Measurements from ENCODE around the gene CPNE8.
"Not testable (repeated sequence)": the region's sequence is repeated elsewhere in the genome, so short reads cannot be mapped to it uniquely, and the experiment has no call there.

The CPNE8 gene

GRCh38 chr12:38745601-38746000 is 159.8 kb downstream of the CPNE8 start:
- no CpG with 5 or more reads among the region's 4 CpGs for WGBS, 2 donors (ENCODE audit: extremely low coverage in 2 of 2, insufficient read length in 2 of 2, insufficient replicate concordance in 1 of 2)
- Histone ChIP-seq H3K4me3 (ENCODE audit: low read length in 2 of 2) (no peak overlapping the region), H2BK5ac (ENCODE audit: low read length) (no peak overlapping the region), H2BK120ac (ENCODE audit: low read depth, low read length) (no peak overlapping the region), H3K23ac (ENCODE audit: low read depth, low read length, poor library complexity) (no peak overlapping the region), H3K36me3 (replicated peaks in 1 of 2; ENCODE audit: control insufficient read depth in 2 of 2, insufficient read depth in 2 of 2, low read length in 2 of 2) (no peaks in the 10 kb centered on the region), H4K8ac (ENCODE audit: low read depth, low read length) (no peak overlapping the region), H3K9me3 (replicated peaks in 1 of 2; ENCODE audit: control insufficient read depth in 2 of 2, insufficient read depth in 1 of 2, low read depth in 1 of 2, low read length in 2 of 2) (no peaks in the 10 kb centered on the region), H2BK12ac (ENCODE audit: low read length) (no peak overlapping the region), H3K4me1 (ENCODE audit: control insufficient read depth in 2 of 2, insufficient read depth in 1 of 2, low read depth in 1 of 2, low read length in 2 of 2) (no peaks in the 10 kb centered on the region), H2AFZ (ENCODE audit: low read length) (no peak overlapping the region), H3K4me2 (ENCODE audit: insufficient read depth, low read length, poor library complexity, severe bottlenecking) (no peak overlapping the region), H3K4ac (ENCODE audit: low read length) (no peak overlapping the region), H3K27me3 (ENCODE audit: control insufficient read depth in 3 of 3, insufficient read depth in 3 of 3, low read depth in 1 of 3, low read length in 3 of 3) (no peaks in the 10 kb centered on the region), H3K18ac (ENCODE audit: low read length) (no peak overlapping the region), H3K79me1 (ENCODE audit: low read depth, low read length) (no peaks in the 10 kb centered on the region), H3K9ac (ENCODE audit: low read depth, low read length, poor library complexity) (no peak overlapping the region), H2BK15ac (ENCODE audit: low read length) (no peak overlapping the region), H3K14ac (ENCODE audit: low read length) (no peak overlapping the region), H4K91ac (ENCODE audit: low read depth, low read length, poor library complexity) (no peak overlapping the region), H2AK5ac (ENCODE audit: low read depth, low read length) (no peak overlapping the region), H3K27ac (replicated peaks; ENCODE audit: low read length) (no peak overlapping the region)
- no peak for DNase-seq (ENCODE audit: low spot score)

GRCh38 chr12:38744041-38744440 is 161.3 kb downstream of the CPNE8 start:
- Histone ChIP-seq H4K8ac (ENCODE audit: low read depth, low read length) (no peak overlapping the region), H3K36me3 (replicated peaks in 1 of 2; ENCODE audit: control insufficient read depth in 2 of 2, insufficient read depth in 2 of 2, low read length in 2 of 2) (no peaks in the 10 kb centered on the region), H2BK15ac (ENCODE audit: low read length) (no peak overlapping the region), H3K9ac (ENCODE audit: low read depth, low read length, poor library complexity) (no peak overlapping the region), H4K91ac (ENCODE audit: low read depth, low read length, poor library complexity) (no peak overlapping the region), H2BK120ac (ENCODE audit: low read depth, low read length) (no peak overlapping the region), H3K23ac (ENCODE audit: low read depth, low read length, poor library complexity) (no peak overlapping the region), H3K27me3 (ENCODE audit: control insufficient read depth in 3 of 3, insufficient read depth in 3 of 3, low read depth in 1 of 3, low read length in 3 of 3) (no peaks in the 10 kb centered on the region), H2BK5ac (ENCODE audit: low read length) (no peak overlapping the region), H3K27ac (replicated peaks; ENCODE audit: low read length) (no peak overlapping the region), H3K4me2 (ENCODE audit: insufficient read depth, low read length, poor library complexity, severe bottlenecking) (no peak overlapping the region), H2BK12ac (ENCODE audit: low read length) (no peak overlapping the region), H3K4me3 (ENCODE audit: low read length in 2 of 2) (no peak overlapping the region), H3K4me1 (ENCODE audit: control insufficient read depth in 2 of 2, insufficient read depth in 1 of 2, low read depth in 1 of 2, low read length in 2 of 2) (no peaks in the 10 kb centered on the region), H3K4ac (ENCODE audit: low read length) (no peak overlapping the region), H2AFZ (ENCODE audit: low read length) (no peak overlapping the region), H2AK5ac (ENCODE audit: low read depth, low read length) (no peak overlapping the region), H3K18ac (ENCODE audit: low read length) (no peak overlapping the region), H3K14ac (ENCODE audit: low read length) (no peak overlapping the region), H3K79me1 (ENCODE audit: low read depth, low read length) (no peaks in the 10 kb centered on the region), H3K9me3 (replicated peaks in 1 of 2; ENCODE audit: control insufficient read depth in 2 of 2, insufficient read depth in 1 of 2, low read depth in 1 of 2, low read length in 2 of 2) (no peaks in the 10 kb centered on the region)
- no peak for DNase-seq (ENCODE audit: low spot score)
- WGBS, 2 donors (ENCODE audit: extremely low coverage in 2 of 2, insufficient read length in 2 of 2, insufficient replicate concordance in 1 of 2): no CpG with 5 or more reads among the region's 4 CpGs

DNA sequence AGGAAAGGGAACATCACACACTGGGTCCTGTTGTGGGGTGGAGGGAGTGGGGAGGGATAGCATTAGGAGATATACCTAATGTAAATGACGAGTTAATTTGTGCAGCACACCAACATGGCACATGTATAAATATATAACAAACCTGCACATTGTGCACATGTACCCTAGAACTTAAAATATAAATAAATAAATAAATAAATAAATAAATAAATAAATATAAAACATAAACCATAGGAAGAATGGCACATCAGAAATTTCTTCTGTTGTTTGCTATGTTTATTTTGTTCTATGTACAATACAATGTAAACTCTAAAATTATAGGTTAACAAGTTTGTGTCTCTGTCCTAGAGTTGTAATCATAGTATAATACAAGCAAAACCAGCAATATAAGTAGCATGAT is 162.9 kb downstream of the CPNE8 start:
- not testable (repeated sequence) for H3K9ac ChIP-seq (ENCODE audit: low read depth, low read length, poor library complexity); H2AFZ ChIP-seq (ENCODE audit: low read length); H3K4me2 ChIP-seq (ENCODE audit: insufficient read depth, low read length, poor library complexity, severe bottlenecking); H2BK15ac ChIP-seq (ENCODE audit: low read length); H3K27me3 ChIP-seq (ENCODE audit: control insufficient read depth in 3 of 3, insufficient read depth in 3 of 3, low read depth in 1 of 3, low read length in 3 of 3); H3K18ac ChIP-seq (ENCODE audit: low read length); H2BK5ac ChIP-seq (ENCODE audit: low read length); H2AK5ac ChIP-seq (ENCODE audit: low read depth, low read length); H3K9me3 ChIP-seq (replicated peaks in 1 of 2; ENCODE audit: control insufficient read depth in 2 of 2, insufficient read depth in 1 of 2, low read depth in 1 of 2, low read length in 2 of 2); H3K23ac ChIP-seq (ENCODE audit: low read depth, low read length, poor library complexity); DNase-seq (ENCODE audit: low spot score); H3K79me1 ChIP-seq (ENCODE audit: low read depth, low read length); H3K4ac ChIP-seq (ENCODE audit: low read length); H2BK12ac ChIP-seq (ENCODE audit: low read length); H3K4me3 ChIP-seq (ENCODE audit: low read length in 2 of 2); H4K91ac ChIP-seq (ENCODE audit: low read depth, low read length, poor library complexity); H3K36me3 ChIP-seq (replicated peaks in 1 of 2; ENCODE audit: control insufficient read depth in 2 of 2, insufficient read depth in 2 of 2, low read length in 2 of 2); H4K8ac ChIP-seq (ENCODE audit: low read depth, low read length); H3K14ac ChIP-seq (ENCODE audit: low read length); H3K27ac ChIP-seq (replicated peaks; ENCODE audit: low read length); H2BK120ac ChIP-seq (ENCODE audit: low read depth, low read length); H3K4me1 ChIP-seq (ENCODE audit: control insufficient read depth in 2 of 2, insufficient read depth in 1 of 2, low read depth in 1 of 2, low read length in 2 of 2)
- no CpG with 5 or more reads among the region's 1 CpG for WGBS, 2 donors (ENCODE audit: extremely low coverage in 2 of 2, insufficient read length in 2 of 2, insufficient replicate concordance in 1 of 2)

- Histone ChIP-seq H3K18ac (ENCODE audit: low read length) (no peak overlapping the region), H3K4me2 (ENCODE audit: insufficient read depth, low read length, poor library complexity, severe bottlenecking) (no peak overlapping the region), H3K79me1 (ENCODE audit: low read depth, low read length) (no peaks in the 10 kb centered on the region), H3K36me3 (replicated peaks in 1 of 2; ENCODE audit: control insufficient read depth in 2 of 2, insufficient read depth in 2 of 2, low read length in 2 of 2) (no peaks in the 10 kb centered on the region), H3K23ac (ENCODE audit: low read depth, low read length, poor library complexity) (no peak overlapping the region), H3K4ac (ENCODE audit: low read length) (no peak overlapping the region), H3K9ac (ENCODE audit: low read depth, low read length, poor library complexity) (no peak overlapping the region), H4K91ac (ENCODE audit: low read depth, low read length, poor library complexity) (no peak overlapping the region), H3K27ac (replicated peaks; ENCODE audit: low read length) (no peak overlapping the region), H3K4me1 (ENCODE audit: control insufficient read depth in 2 of 2, insufficient read depth in 1 of 2, low read depth in 1 of 2, low read length in 2 of 2) (no peaks in the 10 kb centered on the region), H3K27me3 (ENCODE audit: control insufficient read depth in 3 of 3, insufficient read depth in 3 of 3, low read depth in 1 of 3, low read length in 3 of 3) (no peaks in the 10 kb centered on the region), H3K14ac (ENCODE audit: low read length) (no peak overlapping the region), H3K4me3 (ENCODE audit: low read length in 2 of 2) (no peak overlapping the region), H3K9me3 (replicated peaks in 1 of 2; ENCODE audit: control insufficient read depth in 2 of 2, insufficient read depth in 1 of 2, low read depth in 1 of 2, low read length in 2 of 2) (no peaks in the 10 kb centered on the region), H2BK5ac (ENCODE audit: low read length) (no peak overlapping the region), H2AFZ (ENCODE audit: low read length) (no peak overlapping the region), H2BK120ac (ENCODE audit: low read depth, low read length) (no peak overlapping the region), H2BK15ac (ENCODE audit: low read length) (no peak overlapping the region), H4K8ac (ENCODE audit: low read depth, low read length) (no peak overlapping the region), H2AK5ac (ENCODE audit: low read depth, low read length) (no peak overlapping the region), H2BK12ac (ENCODE audit: low read length) (no peak overlapping the region)
- no CpG with 5 or more reads among the region's 3 CpGs for WGBS, 2 donors (ENCODE audit: extremely low coverage in 2 of 2, insufficient read length in 2 of 2, insufficient replicate concordance in 1 of 2)
- no peak for DNase-seq (ENCODE audit: low spot score)
These were observed 168.6 kb downstream of the CPNE8 start for GRCh38 chr12:38736821-38737220.
